GM12872 (cell line): ENCODE results near the gene HLA-DOA.

ENCODE experiments used
- TF ChIP-seq, protein P1 (sequence below): IDR thresholded peaks from 3 replicates; pipeline ENCODE4 v1.5.1; 2011; ENCODE audit warnings: low read depth, mild to moderate bottlenecking, low read length, moderate library complexity; ENCODE audit not compliant: insufficient read depth

The HLA-DOA gene

DNA sequence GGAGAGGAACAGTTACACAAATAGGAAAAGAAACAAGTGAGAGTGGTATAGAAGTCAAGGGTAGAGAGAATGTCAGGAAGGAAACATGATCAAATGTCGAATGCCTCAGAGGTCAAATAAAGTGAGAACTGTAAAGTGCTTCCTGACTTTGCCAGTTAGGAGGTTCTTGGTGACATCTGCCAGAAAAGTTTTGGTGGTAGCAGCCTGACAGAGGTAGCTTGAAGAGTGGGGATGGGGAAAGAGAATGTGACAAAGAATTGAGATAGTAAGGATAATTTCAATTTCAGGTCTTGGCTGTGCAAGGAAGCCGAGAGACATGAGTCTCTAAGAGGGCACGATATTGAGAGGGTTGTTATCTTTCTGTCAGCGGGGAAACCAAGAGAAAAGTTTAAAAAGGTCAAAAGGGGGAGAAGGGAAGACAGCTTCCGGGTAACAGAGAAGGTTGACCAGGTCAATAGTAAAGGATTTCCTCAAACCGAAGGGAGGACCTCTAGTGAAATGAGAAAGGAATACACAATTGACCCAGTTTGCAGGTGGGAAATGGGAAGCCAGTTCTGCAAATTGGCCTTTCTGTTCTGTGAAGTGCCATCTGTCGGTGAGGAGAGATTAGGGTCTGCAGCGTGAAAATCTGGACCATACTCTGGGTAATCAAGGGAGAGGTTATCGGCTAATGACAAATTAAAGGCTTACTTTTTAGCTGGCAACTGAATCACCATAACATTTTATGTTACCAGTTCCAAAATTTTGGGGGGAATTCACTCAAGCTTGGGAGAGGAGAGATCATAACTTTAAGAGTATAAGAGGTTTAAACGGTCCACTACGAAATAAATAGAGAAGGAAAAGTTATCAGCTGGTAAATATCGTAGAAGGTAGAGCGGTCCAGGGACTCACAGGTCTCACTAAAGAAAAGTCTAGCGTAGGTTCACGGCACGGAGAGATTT, 42.0 kb downstream of the HLA-DOA start:
- TF ChIP-seq, protein P1, sequence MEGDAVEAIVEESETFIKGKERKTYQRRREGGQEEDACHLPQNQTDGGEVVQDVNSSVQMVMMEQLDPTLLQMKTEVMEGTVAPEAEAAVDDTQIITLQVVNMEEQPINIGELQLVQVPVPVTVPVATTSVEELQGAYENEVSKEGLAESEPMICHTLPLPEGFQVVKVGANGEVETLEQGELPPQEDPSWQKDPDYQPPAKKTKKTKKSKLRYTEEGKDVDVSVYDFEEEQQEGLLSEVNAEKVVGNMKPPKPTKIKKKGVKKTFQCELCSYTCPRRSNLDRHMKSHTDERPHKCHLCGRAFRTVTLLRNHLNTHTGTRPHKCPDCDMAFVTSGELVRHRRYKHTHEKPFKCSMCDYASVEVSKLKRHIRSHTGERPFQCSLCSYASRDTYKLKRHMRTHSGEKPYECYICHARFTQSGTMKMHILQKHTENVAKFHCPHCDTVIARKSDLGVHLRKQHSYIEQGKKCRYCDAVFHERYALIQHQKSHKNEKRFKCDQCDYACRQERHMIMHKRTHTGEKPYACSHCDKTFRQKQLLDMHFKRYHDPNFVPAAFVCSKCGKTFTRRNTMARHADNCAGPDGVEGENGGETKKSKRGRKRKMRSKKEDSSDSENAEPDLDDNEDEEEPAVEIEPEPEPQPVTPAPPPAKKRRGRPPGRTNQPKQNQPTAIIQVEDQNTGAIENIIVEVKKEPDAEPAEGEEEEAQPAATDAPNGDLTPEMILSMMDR: peak; percentile 70

DNA sequence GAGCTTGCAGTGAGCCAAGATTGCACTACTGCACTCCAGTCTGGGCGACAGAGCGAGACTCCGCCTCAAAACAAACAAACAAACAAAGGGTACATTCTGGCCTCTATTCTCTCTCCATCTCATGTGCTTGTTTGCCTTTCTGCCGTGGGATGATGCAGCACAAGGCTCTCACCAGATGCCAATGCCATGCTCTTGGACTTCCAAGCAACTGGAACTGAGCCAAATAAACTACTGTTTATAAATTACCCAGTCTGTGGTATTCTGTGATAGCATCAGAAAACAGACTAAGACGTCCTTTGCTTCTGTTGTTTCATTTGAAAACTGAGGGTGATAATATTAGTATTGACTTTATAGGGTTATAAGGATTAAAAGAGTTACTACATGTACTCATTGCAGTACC, 44.6 kb downstream of the HLA-DOA start:
- TF ChIP-seq, protein P1: no peak

DNA sequence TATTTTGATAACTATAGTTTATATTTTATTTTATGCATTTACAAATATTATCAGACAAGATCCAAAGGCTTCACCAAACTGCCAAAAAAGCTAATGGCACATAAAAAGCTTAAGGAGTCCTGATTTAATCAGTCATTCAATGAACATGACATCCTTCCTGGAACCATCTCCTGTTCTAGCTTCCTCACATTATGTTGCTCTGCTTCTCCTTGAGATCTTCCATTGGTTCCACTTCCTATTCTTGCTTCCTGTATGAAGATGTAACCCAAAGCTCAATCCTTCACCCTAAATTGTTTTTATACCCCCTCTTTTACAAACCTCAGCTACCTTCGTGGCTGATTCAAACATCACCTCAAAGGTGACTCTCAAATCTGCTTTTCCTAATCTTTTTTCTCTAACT, 45.5 kb downstream of the HLA-DOA start:
- TF ChIP-seq, protein P1: no peak

DNA sequence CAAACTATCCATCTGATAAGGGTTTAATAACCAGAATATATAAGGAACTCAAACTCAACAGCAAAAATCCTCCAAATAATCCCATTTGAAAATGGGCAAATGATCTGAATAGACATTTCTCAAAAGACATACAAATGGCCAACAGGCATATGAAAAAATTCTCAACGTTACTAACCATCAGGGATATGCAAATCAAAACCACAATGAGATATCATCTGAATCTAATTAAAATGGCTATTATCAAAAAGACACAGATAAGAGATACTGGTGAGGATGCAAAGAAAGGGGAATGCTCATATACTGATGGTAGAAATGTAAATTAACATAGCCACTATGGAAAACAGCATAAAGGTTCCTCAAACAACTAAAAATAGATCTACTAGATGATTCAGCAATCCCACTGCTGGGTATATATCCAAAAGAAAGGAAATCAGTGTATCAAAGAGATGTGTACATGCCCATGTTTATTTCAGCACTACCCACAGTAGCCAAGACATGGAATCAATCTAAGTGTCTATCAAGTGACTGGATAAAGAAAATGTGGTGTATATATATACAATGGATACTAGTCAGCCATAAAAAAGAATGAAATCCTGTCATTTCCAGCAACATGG, 47.1 kb downstream of the HLA-DOA start:
- TF ChIP-seq, protein P1: no peak

GRCh38 chr6:32960563-32960962, 48.8 kb downstream of the HLA-DOA start:
- TF ChIP-seq, protein P1: no peak

GRCh38 chr6:32956176-32956575, 53.2 kb downstream of the HLA-DOA start:
- TF ChIP-seq, protein P1: no peak

DNA sequence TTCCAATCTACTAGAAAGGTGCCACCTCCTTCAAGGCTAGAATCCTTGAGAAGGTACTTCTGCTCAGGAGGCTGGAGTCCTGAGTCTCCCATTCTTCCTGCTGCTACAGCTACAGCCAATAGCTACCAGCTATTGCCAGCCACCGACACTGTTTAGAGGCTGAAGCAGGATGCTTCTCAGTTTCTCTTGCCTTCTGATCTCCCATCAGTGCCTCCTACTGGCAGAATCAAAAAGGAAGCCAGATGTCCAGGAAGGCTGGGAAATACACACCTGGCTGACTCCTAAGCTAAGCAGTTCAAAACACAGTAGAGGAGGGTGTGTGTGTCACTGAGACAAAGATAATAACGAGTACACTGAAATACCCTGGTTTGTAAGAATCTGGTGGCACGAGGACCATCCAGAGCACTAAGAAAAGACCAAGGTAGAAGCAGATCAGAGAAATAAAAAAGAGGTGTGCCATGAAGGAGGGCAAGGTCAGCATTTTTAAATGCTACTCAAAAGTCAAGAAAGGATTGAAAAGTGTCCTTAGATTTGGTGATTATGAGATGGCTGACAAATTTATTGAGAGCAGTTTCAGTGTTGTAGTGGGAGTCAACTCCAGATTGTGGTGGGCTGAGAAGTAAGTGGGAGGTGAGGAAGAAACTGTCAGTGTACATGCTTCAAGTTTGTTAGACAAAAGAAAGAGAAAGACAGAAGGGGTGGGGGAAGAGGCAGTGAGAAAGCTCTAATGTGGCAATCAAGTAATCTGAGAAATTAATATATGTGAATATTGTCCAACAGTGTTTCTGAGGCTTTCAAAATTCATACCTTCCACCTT, 54.2 kb downstream of the HLA-DOA start:
- TF ChIP-seq, protein P1: peak; percentile 74
